NCI-H187 (cell line): Measurements from ENCODE around the gene TAS1R1.

Source experiments
- DNase-seq, 2 experiments: peaks; one replicate each; lab custom pipeline; 2025; lab: John Stamatoyannopoulos, UW

Gene TAS1R1

GRCh38 chr1:6603915-6604558 is 48.9 kb downstream of the TAS1R1 start:
- DNase-seq = no peak

DNA sequence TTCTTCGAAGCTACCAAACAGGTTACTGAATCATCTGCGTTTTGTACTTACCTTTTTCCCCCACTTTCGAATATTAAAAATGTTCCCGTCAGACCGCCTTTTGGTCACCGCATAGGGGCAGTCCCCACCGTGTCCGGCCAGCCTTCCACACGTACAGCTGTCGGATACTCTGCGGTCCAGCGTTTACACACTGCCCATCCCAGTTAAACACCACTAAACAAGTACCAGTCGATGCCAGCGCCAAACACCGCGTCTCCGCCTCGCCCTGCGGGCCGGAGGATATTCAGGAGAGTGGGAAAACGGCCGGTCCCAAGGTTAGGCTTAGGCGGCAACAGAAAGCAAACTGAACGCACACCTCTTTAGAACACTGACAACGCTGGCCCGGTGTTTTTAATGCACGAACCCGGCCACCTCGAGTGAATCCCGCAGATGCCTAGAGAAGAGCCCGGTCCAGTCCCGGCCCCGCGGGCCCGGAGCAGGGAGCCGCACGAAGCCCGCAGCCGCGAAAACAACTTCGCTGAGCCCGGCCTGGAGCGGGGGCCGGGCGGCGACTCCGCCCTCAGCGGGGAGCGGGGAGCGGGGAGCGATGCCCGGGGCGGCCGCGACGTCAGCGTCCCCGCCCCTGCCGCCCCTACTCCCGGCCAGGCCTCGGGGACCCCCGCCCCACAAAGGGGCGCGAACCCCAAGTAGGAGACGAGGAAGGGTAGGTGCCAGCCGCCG is 57.7 kb downstream of the TAS1R1 start:
- peak in 1 of 2 experiments; percentile 59 for DNase-seq

GRCh38 chr1:6613361-6614018 is 58.4 kb downstream of the TAS1R1 start, which contains the start of gene PHF13:
TSS of gene PHF13 (plus strand) at chr1:6613731. CDS start at chr1:6614067, 336 bp downstream.
- DNase-seq = peak; percentile 95 to 98

- no peak for DNase-seq
Observed at GRCh38 chr1:6614019-6614928, 59.2 kb downstream of the TAS1R1 start.

- DNase-seq = no peak
Observed at GRCh38 chr1:6614929-6615785, 60.0 kb downstream of the TAS1R1 start.

- DNase-seq = no peak
Observed at GRCh38 chr1:6619045-6619444, 63.9 kb downstream of the TAS1R1 start.

DNA sequence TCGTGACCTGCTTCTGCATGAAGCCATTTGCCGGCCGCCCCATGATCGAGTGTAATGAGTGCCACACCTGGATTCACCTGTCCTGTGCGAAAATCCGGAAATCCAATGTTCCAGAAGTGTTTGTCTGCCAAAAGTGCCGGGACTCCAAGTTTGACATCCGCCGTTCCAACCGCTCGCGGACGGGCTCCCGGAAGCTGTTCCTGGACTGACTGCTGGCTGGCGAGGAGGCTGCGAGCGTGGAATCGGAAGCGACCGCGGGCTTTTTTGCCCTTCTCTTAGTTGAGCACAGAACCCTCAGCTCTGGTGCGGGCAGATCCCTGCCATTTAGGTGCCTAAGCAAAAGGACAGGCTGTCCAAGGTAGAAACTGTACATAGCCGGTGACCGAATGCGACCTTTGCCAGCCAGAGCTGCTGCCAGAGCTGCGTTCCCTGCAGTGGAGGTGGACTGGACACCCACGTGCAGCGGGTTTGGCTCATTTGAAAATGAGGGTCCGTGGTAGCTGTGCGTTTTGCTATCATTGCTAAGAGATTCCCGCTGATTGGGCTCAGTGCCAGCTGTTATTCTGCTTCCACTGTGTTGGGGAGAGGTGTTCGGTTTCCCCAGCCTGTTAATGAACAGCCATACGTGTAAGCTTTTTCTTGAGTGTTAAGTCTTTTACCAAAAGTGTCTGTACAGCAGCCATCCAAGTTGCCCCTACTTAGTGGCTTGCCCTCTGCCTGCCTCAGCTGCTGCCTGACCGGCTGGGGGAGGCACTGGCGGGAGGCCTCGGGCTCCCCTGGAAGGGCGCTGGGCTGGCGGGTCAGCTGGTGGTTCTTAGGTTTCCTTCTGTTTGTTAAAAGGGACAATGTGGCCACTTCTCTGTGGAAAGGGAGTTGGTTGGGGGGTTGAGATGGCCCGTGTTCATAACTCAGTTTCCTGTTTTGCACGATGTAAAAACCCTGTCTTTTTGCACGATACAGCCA is 66.6 kb downstream of the TAS1R1 start:
- no peak for DNase-seq

GRCh38 chr1:6622396-6623152 is 67.5 kb downstream of the TAS1R1 start:
- DNase-seq = no peak

- no peak for DNase-seq
Observed at GRCh38 chr1:6623269-6623965, 68.3 kb downstream of the TAS1R1 start.

GRCh38 chr1:6624710-6625583 is 69.8 kb downstream of the TAS1R1 start, which contains the start of gene THAP3:
TSS of gene THAP3 (plus strand) at chr1:6624868. CDS start at chr1:6625219, 351 bp downstream.
- DNase-seq = peak; percentile 67 to 72

- no peak for DNase-seq
Observed at GRCh38 chr1:6625584-6626149, 70.6 kb downstream of the TAS1R1 start.

GRCh38 chr1:6627031-6627430 is 71.9 kb downstream of the TAS1R1 start:
- DNase-seq = no peak

GRCh38 chr1:6627841-6628545 is 72.9 kb downstream of the TAS1R1 start:
- no peak for DNase-seq

GRCh38 chr1:6628971-6629479 is 73.9 kb downstream of the TAS1R1 start:
- DNase-seq = no peak
